Measurements from ENCODE around the gene PDE2A. TPM values are rescaled to one million over a fixed set of nuclear protein-coding genes. Genes with fewer than 3 reads are reported as not detected.

Gene PDE2A
- total RNA-seq, 4 donors from 2014 or later, result 26.1 to 34.1 (median 30.6) TPM

DNA sequence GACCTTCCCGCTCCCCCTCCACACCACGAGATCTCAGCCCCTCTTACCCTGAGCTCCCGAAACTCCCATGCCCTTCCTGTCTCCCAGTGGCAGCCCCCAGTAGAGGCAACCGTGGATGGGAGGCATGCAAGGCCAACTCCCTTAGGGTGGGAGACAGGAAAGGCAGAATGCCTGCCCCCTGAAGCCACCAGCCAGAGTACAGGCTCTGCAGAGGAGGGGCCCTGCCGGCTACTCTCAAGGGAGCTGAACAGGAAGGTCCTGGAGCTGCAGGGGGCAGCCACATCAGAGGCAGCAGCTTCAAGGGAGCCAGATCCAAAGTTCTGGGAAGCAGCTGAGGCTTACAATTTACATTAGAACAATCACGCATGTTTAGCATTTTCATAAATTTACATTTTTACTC is 38.3 kb downstream of the PDE2A start:
- intact Hi-C loops (cut with DNase I; ENCODE audit: low total_unique reads), result no loop called here
- H3K4me3 ChIP-seq (ENCODE audit: low read depth, poor library complexity, severe bottlenecking), result no peak overlapping the region
- no peak for DNase-seq (ENCODE audit: low spot score in 2 of 2)
- no peak for TF ChIP-seq POLR2A (IDR thresholded peaks at IDR 0.05)
- TF ChIP-seq, protein P1, sequence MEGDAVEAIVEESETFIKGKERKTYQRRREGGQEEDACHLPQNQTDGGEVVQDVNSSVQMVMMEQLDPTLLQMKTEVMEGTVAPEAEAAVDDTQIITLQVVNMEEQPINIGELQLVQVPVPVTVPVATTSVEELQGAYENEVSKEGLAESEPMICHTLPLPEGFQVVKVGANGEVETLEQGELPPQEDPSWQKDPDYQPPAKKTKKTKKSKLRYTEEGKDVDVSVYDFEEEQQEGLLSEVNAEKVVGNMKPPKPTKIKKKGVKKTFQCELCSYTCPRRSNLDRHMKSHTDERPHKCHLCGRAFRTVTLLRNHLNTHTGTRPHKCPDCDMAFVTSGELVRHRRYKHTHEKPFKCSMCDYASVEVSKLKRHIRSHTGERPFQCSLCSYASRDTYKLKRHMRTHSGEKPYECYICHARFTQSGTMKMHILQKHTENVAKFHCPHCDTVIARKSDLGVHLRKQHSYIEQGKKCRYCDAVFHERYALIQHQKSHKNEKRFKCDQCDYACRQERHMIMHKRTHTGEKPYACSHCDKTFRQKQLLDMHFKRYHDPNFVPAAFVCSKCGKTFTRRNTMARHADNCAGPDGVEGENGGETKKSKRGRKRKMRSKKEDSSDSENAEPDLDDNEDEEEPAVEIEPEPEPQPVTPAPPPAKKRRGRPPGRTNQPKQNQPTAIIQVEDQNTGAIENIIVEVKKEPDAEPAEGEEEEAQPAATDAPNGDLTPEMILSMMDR (IDR thresholded peaks at IDR 0.05), result no peak
- 65 to 67% methylated on average over 6 of the region's 6 CpGs for WGBS, 2 donors

DNA sequence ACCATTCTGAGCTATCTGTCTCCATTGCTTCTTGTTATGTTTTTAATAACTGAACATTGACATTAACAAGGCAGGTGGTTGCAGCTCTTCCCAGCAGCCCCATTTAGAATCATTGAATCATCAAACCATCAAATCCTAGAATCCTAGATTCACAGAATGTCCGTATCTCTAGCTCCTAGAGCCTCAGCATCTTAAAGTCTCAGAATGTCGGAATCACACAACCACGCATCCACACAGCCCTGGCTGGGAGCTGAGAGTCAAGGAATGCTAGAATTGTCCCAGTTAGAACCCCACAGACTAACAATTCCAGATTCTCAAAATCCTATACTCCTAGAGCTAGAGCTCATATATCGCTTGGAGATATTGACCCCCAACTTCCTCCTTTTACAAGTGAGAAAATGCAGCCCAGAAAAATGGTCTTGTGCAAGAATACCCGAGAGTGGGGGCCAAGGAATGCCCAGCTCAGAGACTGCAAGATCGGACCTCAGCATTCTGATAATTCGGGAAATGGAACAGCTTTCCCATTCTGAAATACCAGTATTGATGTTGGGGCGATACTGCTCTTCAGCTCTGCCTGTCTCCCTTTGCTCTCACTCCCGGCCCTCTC is 38.8 kb downstream of the PDE2A start:
- WGBS, 2 donors, result 75 to 82% methylated on average over 9 of the region's 9 CpGs
- DNase-seq (ENCODE audit: low spot score in 2 of 2), result no peak
- H3K4me3 ChIP-seq (ENCODE audit: low read depth, poor library complexity, severe bottlenecking), result no peak overlapping the region
- intact Hi-C loops (cut with DNase I; ENCODE audit: low total_unique reads), result no loop called here
- TF ChIP-seq, protein P1 (IDR thresholded peaks at IDR 0.05), result no peak
- no peak for TF ChIP-seq POLR2A (IDR thresholded peaks at IDR 0.05)

DNA sequence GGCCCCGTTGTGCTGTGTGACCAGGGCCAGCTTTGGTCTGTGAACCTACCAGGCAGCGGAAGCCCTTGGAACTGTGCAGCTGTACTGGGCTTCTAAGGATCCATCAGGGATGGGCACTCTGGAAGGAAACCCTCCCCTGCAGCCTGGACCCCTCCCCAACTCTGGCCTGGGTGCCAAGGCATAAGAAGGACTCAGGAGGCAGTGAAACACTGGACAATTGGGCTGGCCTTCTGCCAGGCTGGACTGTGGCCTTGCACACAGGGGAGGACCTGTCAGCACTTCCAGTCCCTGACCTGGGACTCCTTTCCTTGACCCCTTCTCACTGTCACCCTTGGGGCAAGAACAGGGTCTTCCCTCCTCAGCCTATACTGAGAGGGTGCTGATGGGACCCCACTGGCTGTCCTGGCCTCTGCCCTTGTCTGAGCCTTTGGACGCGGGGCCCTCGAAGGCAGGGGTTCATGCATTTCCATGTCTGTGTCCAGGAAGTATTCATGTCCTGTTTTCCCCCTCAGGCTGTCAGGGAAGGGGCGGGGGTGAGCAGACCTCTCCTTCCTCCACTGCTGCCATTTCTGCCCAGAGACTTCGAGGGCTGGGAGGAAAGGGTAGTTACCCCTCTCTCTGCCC is 39.6 kb downstream of the PDE2A start:
- intact Hi-C loops (cut with DNase I; ENCODE audit: low total_unique reads), result no loop called here
- TF ChIP-seq, protein P1 (IDR thresholded peaks at IDR 0.05), result no peak
- no peak for TF ChIP-seq POLR2A (IDR thresholded peaks at IDR 0.05)
- no peak overlapping the region for H3K4me3 ChIP-seq (ENCODE audit: low read depth, poor library complexity, severe bottlenecking)
- WGBS, 2 donors, result 57 to 75% methylated on average over 7 of the region's 7 CpGs
- DNase-seq (ENCODE audit: low spot score in 2 of 2), result no peak

DNA sequence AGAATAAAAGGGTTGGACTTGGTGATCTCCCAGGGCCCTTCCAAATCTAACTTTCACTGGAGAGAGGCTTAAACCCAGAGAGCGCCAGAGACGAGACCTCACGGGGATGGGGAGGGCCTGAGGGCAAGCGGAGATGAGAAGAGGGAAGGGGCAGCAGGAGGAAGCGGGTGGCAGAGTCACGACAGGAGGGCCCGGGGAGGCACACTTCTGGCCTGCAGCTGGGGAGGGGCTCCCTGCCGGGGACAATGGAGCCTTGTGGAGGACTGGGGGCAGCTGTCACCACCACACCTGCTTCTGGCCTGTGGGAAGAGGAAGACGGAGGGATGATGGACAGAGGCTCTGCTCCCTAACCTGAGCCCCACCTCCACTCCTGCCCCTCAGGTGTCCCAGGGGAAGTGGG is 40.2 kb downstream of the PDE2A start:
- TF ChIP-seq, protein P1 (IDR thresholded peaks at IDR 0.05), result no peak
- DNase-seq (ENCODE audit: low spot score in 2 of 2), result no peak
- intact Hi-C loops (cut with DNase I; ENCODE audit: low total_unique reads), result no loop called here
- H3K4me3 ChIP-seq (ENCODE audit: low read depth, poor library complexity, severe bottlenecking), result no peak overlapping the region
- 63 to 89% methylated on average over 9 of the region's 9 CpGs for WGBS, 2 donors

DNA sequence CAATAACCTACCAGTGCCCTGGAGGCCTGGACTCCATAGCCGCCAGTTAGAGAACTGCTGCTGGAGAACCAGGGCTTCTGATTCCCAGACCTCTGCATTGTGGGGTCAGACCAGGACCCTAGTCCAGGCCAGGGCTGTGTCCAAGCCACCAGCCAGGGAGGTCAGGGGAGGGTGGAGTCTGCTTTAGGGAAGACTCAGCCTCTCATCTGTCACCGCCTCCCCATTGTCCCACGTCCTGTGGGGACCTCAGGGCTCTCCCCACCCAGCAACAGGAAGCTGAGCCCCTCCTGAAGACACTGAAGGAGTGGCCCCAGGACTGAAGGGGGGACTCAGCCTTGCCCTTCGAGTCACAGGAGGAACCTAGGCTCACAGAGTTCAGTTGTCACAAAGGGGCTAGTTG is 41.2 kb downstream of the PDE2A start:
- no peak for DNase-seq (ENCODE audit: low spot score in 2 of 2)
- intact Hi-C loops (cut with DNase I; ENCODE audit: low total_unique reads), result no loop called here
- WGBS, 2 donors, result 64 to 75% methylated on average over 3 to 4 of the region's 4 CpGs
- no peak for TF ChIP-seq POLR2A (IDR thresholded peaks at IDR 0.05)
- TF ChIP-seq, protein P1 (IDR thresholded peaks at IDR 0.05), result no peak
- no peak overlapping the region for H3K4me3 ChIP-seq (ENCODE audit: low read depth, poor library complexity, severe bottlenecking)

Measured in lower leg skin (tissue), 4 donors.